ENCODE measurements around the gene EN2.

DNA sequence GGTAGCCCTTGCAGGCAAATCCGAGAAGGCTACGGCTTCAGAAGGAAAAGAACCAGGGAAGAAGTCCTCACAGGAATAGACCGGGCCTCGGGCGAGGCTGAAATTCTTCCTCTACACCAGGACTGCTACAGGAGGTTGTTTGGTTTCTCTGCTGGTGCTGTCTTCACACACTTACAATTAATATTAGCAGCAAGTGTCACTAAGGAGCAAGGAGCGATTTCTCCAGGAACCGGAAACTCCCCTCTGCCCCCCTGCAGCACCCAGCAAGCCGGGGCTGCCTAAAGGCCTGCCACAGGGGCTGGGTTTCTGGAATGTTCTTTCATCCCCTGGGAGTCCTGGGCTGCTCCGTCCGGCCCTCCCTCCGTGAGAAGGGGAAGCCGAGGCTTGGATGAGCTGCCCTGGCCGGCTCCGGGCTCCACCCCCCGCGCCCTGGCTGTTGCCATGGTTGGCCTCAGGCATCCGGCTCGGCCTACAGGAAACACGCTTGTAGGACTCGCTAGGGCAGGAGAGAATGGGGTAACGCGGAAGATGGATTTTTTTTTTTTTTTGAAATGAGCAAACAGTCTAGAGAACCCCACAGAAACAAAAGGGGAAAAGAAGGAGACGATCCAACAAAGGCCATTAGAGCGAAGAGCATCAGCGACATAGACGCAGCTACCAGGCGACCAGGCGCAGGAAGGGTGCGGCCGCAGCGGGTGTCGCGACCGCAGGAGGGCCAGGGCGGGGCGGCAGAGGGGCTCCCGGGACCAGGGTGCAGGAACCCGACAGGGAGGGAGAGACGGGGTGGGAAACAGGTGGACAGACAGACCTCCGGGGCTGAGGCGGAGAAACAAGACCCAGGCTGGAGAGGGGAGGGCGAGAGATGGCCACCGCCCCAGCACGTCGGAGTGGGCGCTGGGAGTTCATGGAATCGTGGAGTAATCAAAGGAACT is 33.0 kb downstream of the EN2 start:
- TF ChIP-seq, protein P1, sequence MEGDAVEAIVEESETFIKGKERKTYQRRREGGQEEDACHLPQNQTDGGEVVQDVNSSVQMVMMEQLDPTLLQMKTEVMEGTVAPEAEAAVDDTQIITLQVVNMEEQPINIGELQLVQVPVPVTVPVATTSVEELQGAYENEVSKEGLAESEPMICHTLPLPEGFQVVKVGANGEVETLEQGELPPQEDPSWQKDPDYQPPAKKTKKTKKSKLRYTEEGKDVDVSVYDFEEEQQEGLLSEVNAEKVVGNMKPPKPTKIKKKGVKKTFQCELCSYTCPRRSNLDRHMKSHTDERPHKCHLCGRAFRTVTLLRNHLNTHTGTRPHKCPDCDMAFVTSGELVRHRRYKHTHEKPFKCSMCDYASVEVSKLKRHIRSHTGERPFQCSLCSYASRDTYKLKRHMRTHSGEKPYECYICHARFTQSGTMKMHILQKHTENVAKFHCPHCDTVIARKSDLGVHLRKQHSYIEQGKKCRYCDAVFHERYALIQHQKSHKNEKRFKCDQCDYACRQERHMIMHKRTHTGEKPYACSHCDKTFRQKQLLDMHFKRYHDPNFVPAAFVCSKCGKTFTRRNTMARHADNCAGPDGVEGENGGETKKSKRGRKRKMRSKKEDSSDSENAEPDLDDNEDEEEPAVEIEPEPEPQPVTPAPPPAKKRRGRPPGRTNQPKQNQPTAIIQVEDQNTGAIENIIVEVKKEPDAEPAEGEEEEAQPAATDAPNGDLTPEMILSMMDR (IDR thresholded peaks at IDR 0.05 in 8 of 11, conservative IDR thresholded peaks at IDR 0.05 in 3 of 11), result no peak
- no peak for TF ChIP-seq POLR2A (IDR thresholded peaks at IDR 0.05)

All from spleen (tissue), 7 donors.